GM12878 (cell line): Measurements from ENCODE around the gene REEP1. TPM values are rescaled to one million over a fixed set of nuclear protein-coding genes. Genes with fewer than 3 reads are reported as not detected.

ENCODE experiments used
- ATAC-seq: fragments of 200-7000 bp; cut with Tn5 transposase; 3 replicates; pipeline ENCODE4 v1.9.1; 2020; ENCODE audit warnings: mild to moderate bottlenecking, moderate library complexity
- BruUV-seq: library from RNA; stranded (reverse); fragments of 400-500 nt; replicated peaks from 2 replicates; lab custom pipeline; 2021; lab: Mats Ljungman, UMichigan
- CTCF ChIA-PET: fragments of 300-600 bp; sonication (Branson Sonifier 250); formaldehyde crosslinking; extraction: SDS; loops from one replicate; lab custom pipeline; 2021; ENCODE audit warnings: inconsistent platforms; lab: Yijun Ruan, JAX
- POLR2A ChIA-PET: fragments of 350-600 bp; formaldehyde crosslinking; extraction: SDS; loops from one replicate; lab custom pipeline; 2021; ENCODE audit warnings: inconsistent platforms; lab: Charles Lee
- RAD21 ChIA-PET: fragments of 300-600 bp; sonication (Branson Sonifier 250); formaldehyde crosslinking; loops from one replicate; lab custom pipeline; 2023; ENCODE audit warnings: antibody characterized with exemption; ENCODE audit not compliant: unreplicated experiment; lab: Charles Lee
- SMC1A ChIA-PET: fragments of 300-600 bp; sonication (Branson Sonifier 250); formaldehyde crosslinking; loops from one replicate; lab custom pipeline; 2023; ENCODE audit not compliant: unreplicated experiment, uncharacterized antibody; lab: Charles Lee
- DNase-seq: peaks from one replicate; pipeline ENCODE4 v3.0.0-alpha.2; 2011; ENCODE audit warnings: low read depth, low spot score
- FAIRE-seq: peaks from 3 replicates; lab custom pipeline; 2011; peaks lifted over from hg19 to GRCh38; lab: Jason Lieb, UNC
- H2AFZ ChIP-seq: 2 replicates; pipeline ENCODE4 v1.6.0; 2011; ENCODE audit warnings: low read depth, low read length, control low read depth; ENCODE audit not compliant: control insufficient read depth
- H3K27ac ChIP-seq: 2 replicates; pipeline ENCODE4 v1.5.1; 2011; ENCODE audit warnings: control low read depth; ENCODE audit not compliant: control insufficient read depth, insufficient read depth
- H3K27me3 ChIP-seq, 2 experiments: replicated peaks in 1 of 2; 2 replicates each; pipeline versions ENCODE4 v1.6.0 to v1.6.1; 2011; ENCODE audit warnings: low read length in 1 of 2; ENCODE audit not compliant: control insufficient read depth in 2 of 2, insufficient read depth in 2 of 2
- H3K36me3 ChIP-seq, 2 experiments: 2 replicates each; pipeline ENCODE4 v1.5.1; 2011; ENCODE audit warnings: low read length in 1 of 2; ENCODE audit not compliant: control insufficient read depth in 2 of 2, insufficient read depth in 2 of 2
- H3K4me1 ChIP-seq: 2 replicates; pipeline ENCODE4 v1.6.1; 2011; ENCODE audit warnings: mild to moderate bottlenecking, low read length, moderate library complexity, mixed read lengths; ENCODE audit not compliant: control insufficient read depth, insufficient read depth
- H3K4me2 ChIP-seq: 2 replicates; pipeline ENCODE4 v1.6.0; 2011; ENCODE audit warnings: control low read depth; ENCODE audit not compliant: control insufficient read depth, insufficient read depth
- H3K4me3 ChIP-seq: fragments of 200-600 bp; sonication (generic); 2 replicates; pipeline ENCODE4 v1.5.1; 2016
- H3K79me2 ChIP-seq: 2 replicates; pipeline ENCODE4 v1.6.0; 2011; ENCODE audit warnings: low read length; ENCODE audit not compliant: control insufficient read depth, insufficient read depth
- H3K9ac ChIP-seq: 2 replicates; pipeline ENCODE4 v1.8.0; 2011; ENCODE audit warnings: low read length, control low read depth, mixed read lengths; ENCODE audit not compliant: control insufficient read depth, insufficient read depth
- H3K9me3 ChIP-seq: replicated peaks from 3 replicates; pipeline ENCODE4 v1.5.1; 2011; ENCODE audit warnings: mild to moderate bottlenecking, low read length; ENCODE audit not compliant: control insufficient read depth, insufficient read depth
- H4K20me1 ChIP-seq: 2 replicates; pipeline ENCODE4 v1.6.0; 2011; ENCODE audit not compliant: control insufficient read depth, insufficient read depth
- BACH1 ChIP-seq: fragments of 450-650 bp; IDR thresholded peaks from 2 replicates; pipeline ENCODE4 v1.6.1; 2017; ENCODE audit warnings: mild to moderate bottlenecking, borderline replicate concordance
- CREB1 ChIP-seq: IDR thresholded peaks from 2 replicates; pipeline ENCODE4 v1.6.1; 2012; ENCODE audit warnings: low read depth, mild to moderate bottlenecking, inconsistent platforms
- EED ChIP-seq: sonication (generic); IDR thresholded peaks from 2 replicates; pipeline ENCODE4 v1.6.1; 2016; ENCODE audit warnings: antibody characterized with exemption, low read depth
- KLF5 ChIP-seq: fragments of 450-650 bp; IDR thresholded peaks from 2 replicates; pipeline ENCODE4 v1.6.1; 2014; ENCODE audit warnings: mild to moderate bottlenecking; ENCODE audit not compliant: partially characterized antibody
- SIX5 ChIP-seq: IDR thresholded peaks from 2 replicates; pipeline ENCODE4 v1.6.1; 2011; ENCODE audit warnings: mild to moderate bottlenecking, low read depth, low read length, moderate library complexity; ENCODE audit not compliant: severe bottlenecking
- SREBF2 ChIP-seq: IDR thresholded peaks from 2 replicates; pipeline ENCODE4 v1.6.1; 2012; ENCODE audit warnings: mild to moderate bottlenecking, low read length
- ZNF24 ChIP-seq: fragments of 450-650 bp; IDR thresholded peaks from 2 replicates; pipeline ENCODE4 v1.6.1; 2017; ENCODE audit warnings: antibody characterized with exemption, mild to moderate bottlenecking
- ZSCAN29 ChIP-seq: fragments of 450-650 bp; IDR thresholded peaks from 2 replicates; pipeline ENCODE4 v1.6.1; 2017; ENCODE audit warnings: mild to moderate bottlenecking, moderate library complexity
- WGBS: methylation state at CpG from one replicate; pipeline ENCODE4 v1.1.6; 2016; ENCODE audit warnings: low lambda C conversion rate; ENCODE audit not compliant: insufficient replicate concordance, insufficient coverage; ENCODE audit errors: missing lambda C conversion rate; 5-methylcytosine and 5-hydroxymethylcytosine counted together
- in situ Hi-C: fragments of 300-500 bp; cut with MboI; formaldehyde crosslinking; loops from 9 replicates; pipeline ENCODE4 v1.14.3; 2018; ENCODE audit warnings: mixed read lengths
- intact Hi-C: fragments of 100-400 bp; cut with micrococcal nuclease; formaldehyde crosslinking; loops from one replicate; pipeline ENCODE4 v1.14.2; 2022; ENCODE audit not compliant: unreplicated experiment
- polyA plus RNA-seq, 11 experiments: library from polyadenylated mRNA; depleted of rRNA in 4 of 11; unstranded in 6 of 11; stranded (reverse) in 5 of 11; fragments of >200 nt; fragmentation: Nextera tagmentation in 4 of 11; fragmentation: Illumina TruSeq in 1 of 11; extraction: Ambion mirVana in 4 of 11; extraction: Trizol in 1 of 11; gene quantifications; 1 replicate in 1 of 11; 2 replicates in 10 of 11; pipeline versions ENCODE4 v1.2.1 to v1.2.3, GENCODE V29; 2011 to 2016; ENCODE audit warnings: inconsistent platforms in 2 of 11, missing spikeins in 2 of 11, low read depth in 1 of 11
- total RNA-seq, 4 experiments: library from RNA; depleted of rRNA in 3 of 4; stranded (reverse); fragments of >200 nt in 3 of 4; fragmentation: Illumina TruSeq in 1 of 4; extraction: Trizol in 1 of 4; gene quantifications; 2 replicates each; pipeline versions ENCODE4 v1.2.1 to v1.2.3, GENCODE V29; 2013 to 2021
- TF ChIP-seq, protein P1 (sequence below): fragments of 450-650 bp; IDR thresholded peaks from 2 replicates; pipeline ENCODE4 v1.6.1; 2017; ENCODE audit warnings: antibody characterized with exemption, mild to moderate bottlenecking, moderate library complexity
- TF ChIP-seq, protein P2 (sequence below): IDR thresholded peaks from 2 replicates; pipeline ENCODE4 v1.6.1; 2012; ENCODE audit warnings: improper control_type of control experiment, low read depth, low read length; ENCODE audit not compliant: insufficient replicate concordance

Gene REEP1
- total and polyA plus RNA-seq, 10 of the 15 experiments (the other 5 are each of a cell fraction or from before 2014, with no cell fraction given), result 0.02 to 0.30 (median 0.09) TPM; not detected in 1

DNA sequence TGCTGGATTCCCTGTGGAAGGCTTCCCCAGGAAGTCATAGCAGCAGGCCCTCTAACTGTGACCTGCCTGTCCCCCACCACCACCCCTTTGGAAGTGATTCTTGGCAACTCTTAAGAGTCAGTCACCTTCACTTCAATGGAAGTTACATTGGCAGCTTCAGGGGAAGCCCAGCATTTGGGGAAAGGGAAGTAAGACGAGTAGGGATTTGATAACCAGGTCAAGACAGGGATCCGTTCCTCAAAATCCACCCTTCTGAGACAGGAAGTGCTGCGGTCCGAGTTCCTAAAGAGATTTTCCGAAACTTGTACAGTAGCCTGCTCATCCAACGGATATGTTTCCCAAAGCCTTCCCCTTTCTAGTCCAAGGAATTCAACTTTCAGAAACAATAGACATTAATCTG lies 84.0 kb downstream of the REEP1 start:
- SMC1A ChIA-PET, result interaction anchor here (0.9 kb wide), 1 partner anchor 44 kb away, joined by 3 read pairs; no protein-coding TSS in a partner anchor
- POLR2A ChIA-PET, result interaction anchor here (0.6 kb wide), 1 partner anchor 13 kb away, joined by 3 read pairs; no protein-coding TSS in a partner anchor
- in situ Hi-C loops, result no loop called here

More for the DNA sequence above, 84.0 kb downstream of the REEP1 start:
- ChIA-PET RAD21 (no interaction called here), CTCF (no interaction called here)
- no peak overlapping the region for H2AFZ ChIP-seq
- no peaks in the 10 kb centered on the region for H4K20me1 ChIP-seq
- no peak for DNase-seq
- peak; percentile 35 for FAIRE-seq
- TF ChIP-seq EED (no peak), BACH1 (no peak), SIX5 (no peak), KLF5 (no peak), ZNF24 (no peak), CREB1 (no peak), SREBF2 (no peak), ZSCAN29 (no peak)
- TF ChIP-seq, protein P1, sequence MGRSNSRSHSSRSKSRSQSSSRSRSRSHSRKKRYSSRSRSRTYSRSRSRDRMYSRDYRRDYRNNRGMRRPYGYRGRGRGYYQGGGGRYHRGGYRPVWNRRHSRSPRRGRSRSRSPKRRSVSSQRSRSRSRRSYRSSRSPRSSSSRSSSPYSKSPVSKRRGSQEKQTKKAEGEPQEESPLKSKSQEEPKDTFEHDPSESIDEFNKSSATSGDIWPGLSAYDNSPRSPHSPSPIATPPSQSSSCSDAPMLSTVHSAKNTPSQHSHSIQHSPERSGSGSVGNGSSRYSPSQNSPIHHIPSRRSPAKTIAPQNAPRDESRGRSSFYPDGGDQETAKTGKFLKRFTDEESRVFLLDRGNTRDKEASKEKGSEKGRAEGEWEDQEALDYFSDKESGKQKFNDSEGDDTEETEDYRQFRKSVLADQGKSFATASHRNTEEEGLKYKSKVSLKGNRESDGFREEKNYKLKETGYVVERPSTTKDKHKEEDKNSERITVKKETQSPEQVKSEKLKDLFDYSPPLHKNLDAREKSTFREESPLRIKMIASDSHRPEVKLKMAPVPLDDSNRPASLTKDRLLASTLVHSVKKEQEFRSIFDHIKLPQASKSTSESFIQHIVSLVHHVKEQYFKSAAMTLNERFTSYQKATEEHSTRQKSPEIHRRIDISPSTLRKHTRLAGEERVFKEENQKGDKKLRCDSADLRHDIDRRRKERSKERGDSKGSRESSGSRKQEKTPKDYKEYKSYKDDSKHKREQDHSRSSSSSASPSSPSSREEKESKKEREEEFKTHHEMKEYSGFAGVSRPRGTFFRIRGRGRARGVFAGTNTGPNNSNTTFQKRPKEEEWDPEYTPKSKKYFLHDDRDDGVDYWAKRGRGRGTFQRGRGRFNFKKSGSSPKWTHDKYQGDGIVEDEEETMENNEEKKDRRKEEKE, result no peak
- TF ChIP-seq, protein P2, sequence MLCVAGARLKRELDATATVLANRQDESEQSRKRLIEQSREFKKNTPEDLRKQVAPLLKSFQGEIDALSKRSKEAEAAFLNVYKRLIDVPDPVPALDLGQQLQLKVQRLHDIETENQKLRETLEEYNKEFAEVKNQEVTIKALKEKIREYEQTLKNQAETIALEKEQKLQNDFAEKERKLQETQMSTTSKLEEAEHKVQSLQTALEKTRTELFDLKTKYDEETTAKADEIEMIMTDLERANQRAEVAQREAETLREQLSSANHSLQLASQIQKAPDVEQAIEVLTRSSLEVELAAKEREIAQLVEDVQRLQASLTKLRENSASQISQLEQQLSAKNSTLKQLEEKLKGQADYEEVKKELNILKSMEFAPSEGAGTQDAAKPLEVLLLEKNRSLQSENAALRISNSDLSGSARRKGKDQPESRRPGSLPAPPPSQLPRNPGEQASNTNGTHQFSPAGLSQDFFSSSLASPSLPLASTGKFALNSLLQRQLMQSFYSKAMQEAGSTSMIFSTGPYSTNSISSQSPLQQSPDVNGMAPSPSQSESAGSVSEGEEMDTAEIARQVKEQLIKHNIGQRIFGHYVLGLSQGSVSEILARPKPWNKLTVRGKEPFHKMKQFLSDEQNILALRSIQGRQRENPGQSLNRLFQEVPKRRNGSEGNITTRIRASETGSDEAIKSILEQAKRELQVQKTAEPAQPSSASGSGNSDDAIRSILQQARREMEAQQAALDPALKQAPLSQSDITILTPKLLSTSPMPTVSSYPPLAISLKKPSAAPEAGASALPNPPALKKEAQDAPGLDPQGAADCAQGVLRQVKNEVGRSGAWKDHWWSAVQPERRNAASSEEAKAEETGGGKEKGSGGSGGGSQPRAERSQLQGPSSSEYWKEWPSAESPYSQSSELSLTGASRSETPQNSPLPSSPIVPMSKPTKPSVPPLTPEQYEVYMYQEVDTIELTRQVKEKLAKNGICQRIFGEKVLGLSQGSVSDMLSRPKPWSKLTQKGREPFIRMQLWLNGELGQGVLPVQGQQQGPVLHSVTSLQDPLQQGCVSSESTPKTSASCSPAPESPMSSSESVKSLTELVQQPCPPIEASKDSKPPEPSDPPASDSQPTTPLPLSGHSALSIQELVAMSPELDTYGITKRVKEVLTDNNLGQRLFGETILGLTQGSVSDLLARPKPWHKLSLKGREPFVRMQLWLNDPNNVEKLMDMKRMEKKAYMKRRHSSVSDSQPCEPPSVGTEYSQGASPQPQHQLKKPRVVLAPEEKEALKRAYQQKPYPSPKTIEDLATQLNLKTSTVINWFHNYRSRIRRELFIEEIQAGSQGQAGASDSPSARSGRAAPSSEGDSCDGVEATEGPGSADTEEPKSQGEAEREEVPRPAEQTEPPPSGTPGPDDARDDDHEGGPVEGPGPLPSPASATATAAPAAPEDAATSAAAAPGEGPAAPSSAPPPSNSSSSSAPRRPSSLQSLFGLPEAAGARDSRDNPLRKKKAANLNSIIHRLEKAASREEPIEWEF, result no peak
- ATAC-seq, result no peak
- no peaks in the 10 kb centered on the region for H3K27me3 ChIP-seq
- no peak overlapping the region for H3K4me3 ChIP-seq
- no peak overlapping the region for H3K9ac ChIP-seq
- no TSS peak for BruUV-seq
- H3K79me2 ChIP-seq, result no peaks in the 10 kb centered on the region
- H3K9me3 ChIP-seq, result no peaks in the 10 kb centered on the region
- no peak overlapping the region for H3K27ac ChIP-seq
- H3K4me2 ChIP-seq, result no peak overlapping the region
- H3K4me1 ChIP-seq, result peaks cover 15% of the 10 kb centered on the region
- 52% methylated on average over 6 of the region's 6 CpGs for WGBS
- H3K36me3 ChIP-seq, result no peaks in the 10 kb centered on the region
- intact Hi-C loops, result no loop called here
